COLO829 (cell line): ENCODE measurements around the gene GPR157.

Source experiments
- DNase-seq: peaks from one replicate; pipeline ENCODE4 v3.0.0; 2012; ENCODE audit warnings: low spot score

Gene GPR157

GRCh38 chr1:9062021-9062471 is 66.9 kb downstream of the GPR157 start:
- DNase-seq, result no peak

- DNase-seq, result no peak
These were observed 67.5 kb downstream of the GPR157 start for GRCh38 chr1:9061252-9061960.

GRCh38 chr1:9059891-9060744 is 68.8 kb downstream of the GPR157 start:
- DNase-seq, result no peak

GRCh38 chr1:9058465-9058864 is 70.4 kb downstream of the GPR157 start:
- DNase-seq, result no peak

DNA sequence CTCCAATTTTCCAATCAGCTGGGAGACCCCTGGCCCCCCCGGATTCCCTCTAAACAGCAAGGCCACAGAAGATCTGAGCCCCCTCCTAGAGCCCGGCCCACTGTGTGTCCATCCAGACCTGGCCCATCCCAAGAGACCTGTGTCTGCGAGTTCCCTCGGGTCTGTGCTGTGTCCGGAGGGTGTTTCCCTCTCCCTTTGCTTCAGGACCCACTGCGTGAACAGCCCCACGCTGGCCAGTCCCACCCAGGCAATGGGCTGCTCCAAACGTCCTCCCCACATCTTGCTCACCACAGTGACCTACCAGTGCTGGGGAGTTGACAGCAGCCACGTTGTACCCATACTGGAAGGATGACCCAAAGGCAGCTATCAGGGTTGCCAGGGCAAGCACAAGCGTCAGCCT is 71.1 kb downstream of the GPR157 start:
- no peak for DNase-seq

DNA sequence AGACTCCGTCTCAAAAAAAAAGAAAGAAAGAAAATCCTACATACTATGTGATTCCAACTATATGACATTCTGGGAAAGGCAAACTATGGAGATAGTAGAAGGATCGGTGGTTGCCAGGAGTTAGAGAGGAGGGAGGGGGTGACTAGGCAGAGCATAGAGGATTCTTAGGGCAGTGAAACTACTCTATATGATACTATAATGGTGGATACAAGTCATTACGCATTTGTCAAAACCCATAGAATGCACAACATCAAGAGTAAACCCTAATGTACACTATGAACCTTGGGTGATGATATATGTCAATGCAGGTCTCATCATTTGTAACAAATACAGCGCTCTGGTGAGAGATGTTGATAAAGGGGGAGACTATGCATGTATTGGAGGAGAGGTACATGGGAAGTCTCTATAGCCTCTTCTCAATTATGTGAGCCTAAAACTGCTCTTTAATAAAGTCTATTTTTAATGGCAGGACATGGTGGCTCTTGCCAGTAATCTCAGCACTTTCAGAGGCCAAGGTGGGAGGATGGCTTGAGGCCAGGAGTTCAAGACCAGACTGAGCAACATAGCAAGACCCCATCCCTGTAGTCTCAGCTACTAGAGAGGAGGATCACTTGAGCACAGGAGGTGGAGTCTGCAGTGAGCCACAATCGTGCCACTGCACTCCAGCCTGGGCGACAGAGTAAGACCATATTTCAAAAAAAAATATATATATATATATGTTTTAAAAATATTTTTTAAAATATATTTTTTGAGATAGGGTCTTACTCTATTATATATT is 76.4 kb downstream of the GPR157 start:
- no peak for DNase-seq

GRCh38 chr1:9051379-9051778 is 77.5 kb downstream of the GPR157 start:
- no peak for DNase-seq

DNA sequence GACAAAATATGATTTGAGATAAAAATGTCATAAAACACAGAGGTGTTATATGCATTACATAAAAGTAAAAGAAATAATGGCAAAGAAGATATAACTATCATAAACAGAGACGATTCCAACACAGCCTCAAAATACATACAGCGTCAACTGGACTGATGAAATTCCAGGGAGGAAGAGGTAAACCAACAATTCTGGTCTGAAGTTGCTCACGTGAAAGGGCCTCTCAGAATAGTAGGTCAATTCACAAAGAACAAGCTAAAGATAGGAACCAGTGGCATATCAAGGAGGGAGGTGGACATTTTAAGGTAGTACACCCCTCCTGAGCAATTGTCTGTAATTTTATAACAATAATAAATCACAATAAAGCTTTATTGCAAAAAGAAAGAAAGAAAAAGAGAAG is 78.1 kb downstream of the GPR157 start:
- DNase-seq, result no peak
